ENCODE data around the gene SCAF11.
"Not testable (repeated sequence)": the region's sequence is repeated elsewhere in the genome, so short reads cannot be mapped to it uniquely, and the experiment has no call there.

The SCAF11 gene, protein sequence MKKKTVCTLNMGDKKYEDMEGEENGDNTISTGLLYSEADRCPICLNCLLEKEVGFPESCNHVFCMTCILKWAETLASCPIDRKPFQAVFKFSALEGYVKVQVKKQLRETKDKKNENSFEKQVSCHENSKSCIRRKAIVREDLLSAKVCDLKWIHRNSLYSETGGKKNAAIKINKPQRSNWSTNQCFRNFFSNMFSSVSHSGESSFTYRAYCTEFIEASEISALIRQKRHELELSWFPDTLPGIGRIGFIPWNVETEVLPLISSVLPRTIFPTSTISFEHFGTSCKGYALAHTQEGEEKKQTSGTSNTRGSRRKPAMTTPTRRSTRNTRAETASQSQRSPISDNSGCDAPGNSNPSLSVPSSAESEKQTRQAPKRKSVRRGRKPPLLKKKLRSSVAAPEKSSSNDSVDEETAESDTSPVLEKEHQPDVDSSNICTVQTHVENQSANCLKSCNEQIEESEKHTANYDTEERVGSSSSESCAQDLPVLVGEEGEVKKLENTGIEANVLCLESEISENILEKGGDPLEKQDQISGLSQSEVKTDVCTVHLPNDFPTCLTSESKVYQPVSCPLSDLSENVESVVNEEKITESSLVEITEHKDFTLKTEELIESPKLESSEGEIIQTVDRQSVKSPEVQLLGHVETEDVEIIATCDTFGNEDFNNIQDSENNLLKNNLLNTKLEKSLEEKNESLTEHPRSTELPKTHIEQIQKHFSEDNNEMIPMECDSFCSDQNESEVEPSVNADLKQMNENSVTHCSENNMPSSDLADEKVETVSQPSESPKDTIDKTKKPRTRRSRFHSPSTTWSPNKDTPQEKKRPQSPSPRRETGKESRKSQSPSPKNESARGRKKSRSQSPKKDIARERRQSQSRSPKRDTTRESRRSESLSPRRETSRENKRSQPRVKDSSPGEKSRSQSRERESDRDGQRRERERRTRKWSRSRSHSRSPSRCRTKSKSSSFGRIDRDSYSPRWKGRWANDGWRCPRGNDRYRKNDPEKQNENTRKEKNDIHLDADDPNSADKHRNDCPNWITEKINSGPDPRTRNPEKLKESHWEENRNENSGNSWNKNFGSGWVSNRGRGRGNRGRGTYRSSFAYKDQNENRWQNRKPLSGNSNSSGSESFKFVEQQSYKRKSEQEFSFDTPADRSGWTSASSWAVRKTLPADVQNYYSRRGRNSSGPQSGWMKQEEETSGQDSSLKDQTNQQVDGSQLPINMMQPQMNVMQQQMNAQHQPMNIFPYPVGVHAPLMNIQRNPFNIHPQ (N-terminal part only)
- total RNA-seq: 259 to 313 reads per million in 2 donors

GRCh38 chr12:45990468-45991283 lies at the start of gene SCAF11:
Gene SCAF11, minus strand, starts transcription at chr12:45990574. Its CDS starts 26,407 bp downstream, at chr12:45964167.
- DNase-seq: peak; percentile 100

GRCh38 chr12:46037066-46037465 lies 46.7 kb upstream of the SCAF11 start:
- DNase-seq: not testable (repeated sequence)

DNA sequence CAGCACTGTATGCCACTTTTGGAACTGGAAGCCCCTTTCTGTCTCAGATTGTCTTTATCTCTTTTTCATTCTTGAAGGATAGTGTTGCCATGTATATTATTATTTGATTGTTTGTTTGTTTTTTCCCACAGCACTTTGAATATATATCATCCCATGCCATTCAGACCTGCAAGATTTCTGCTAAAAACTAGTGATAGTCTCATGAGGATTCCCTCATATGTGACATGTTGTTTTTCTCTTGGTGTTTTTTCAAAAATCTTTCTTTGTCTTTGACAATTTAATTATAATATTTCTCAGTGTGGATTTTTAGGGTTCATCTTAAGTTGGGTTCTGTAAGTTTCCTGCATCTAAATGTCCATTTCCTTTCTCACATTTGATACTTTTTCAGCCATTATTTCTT lies 36.8 kb upstream of the SCAF11 start:
- no peak for DNase-seq

GRCh38 chr12:46024099-46024498 lies 33.7 kb upstream of the SCAF11 start:
- no peak for DNase-seq

GRCh38 chr12:46020768-46021167 lies 30.4 kb upstream of the SCAF11 start:
- no peak for DNase-seq

DNA sequence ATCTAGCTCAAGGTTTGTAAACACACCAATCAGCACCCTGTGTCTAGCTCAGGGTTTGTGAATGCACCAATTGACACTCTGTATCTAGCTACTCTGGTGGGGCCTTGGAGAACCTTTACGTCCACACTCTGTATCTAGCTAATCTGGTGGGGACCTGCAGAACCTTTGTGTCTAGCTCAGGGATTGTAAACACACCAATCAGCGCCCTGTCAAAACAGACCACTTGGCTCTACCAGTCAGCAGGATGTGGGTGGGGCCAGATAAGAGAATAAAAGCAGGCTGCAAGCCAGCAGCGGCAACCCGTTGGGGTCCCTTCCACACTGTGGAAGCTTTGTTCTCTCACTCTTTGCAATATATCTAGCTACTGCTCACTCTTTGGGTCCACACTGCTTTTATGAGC lies 28.3 kb upstream of the SCAF11 start:
- DNase-seq: not testable (repeated sequence)

GRCh38 chr12:46017866-46018375 lies 27.5 kb upstream of the SCAF11 start:
- DNase-seq: not testable (repeated sequence)

DNA sequence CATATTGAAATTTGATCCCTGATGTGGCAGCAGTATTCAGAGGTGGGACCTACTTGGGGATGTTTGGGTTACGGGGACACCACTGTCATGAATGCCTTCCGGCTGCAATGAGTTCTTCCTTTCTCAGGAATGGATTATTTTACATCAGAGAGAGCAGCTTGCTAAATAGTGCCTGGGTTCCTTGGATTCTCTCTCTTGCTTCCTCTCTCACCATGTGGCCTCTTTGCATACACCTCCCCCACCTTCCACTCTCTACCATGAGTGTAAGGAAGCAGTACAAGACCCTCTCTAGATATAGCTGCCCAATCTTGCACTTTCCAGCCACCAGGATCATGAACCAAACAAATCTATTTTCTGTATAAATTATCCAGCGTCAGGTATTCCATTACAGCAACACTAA lies 15.4 kb upstream of the SCAF11 start:
- DNase-seq: no peak

- no peak for DNase-seq
These were observed 14.9 kb upstream of the SCAF11 start for GRCh38 chr12:46005151-46005797.

DNA sequence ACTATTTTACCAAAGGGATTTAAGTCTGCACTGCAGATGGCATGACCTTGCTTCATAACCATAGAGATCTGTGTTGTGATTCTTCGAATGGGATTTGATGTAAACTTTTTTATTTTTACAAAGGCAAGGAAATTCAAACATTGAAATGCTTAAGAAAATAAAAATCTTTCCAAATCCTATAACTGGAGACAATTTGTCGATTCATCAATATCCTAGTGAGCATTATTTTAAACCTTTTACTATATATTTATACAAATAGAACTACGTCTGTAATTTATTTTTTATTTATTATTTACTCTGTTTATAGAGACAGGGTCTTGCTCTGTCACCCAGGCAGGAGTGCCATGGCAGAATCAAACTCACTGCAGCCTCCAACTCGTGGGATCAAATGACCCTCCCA lies 14.3 kb upstream of the SCAF11 start:
- DNase-seq: no peak

GRCh38 chr12:46000076-46000475 lies 9.7 kb upstream of the SCAF11 start:
- not testable (repeated sequence) for DNase-seq

DNA sequence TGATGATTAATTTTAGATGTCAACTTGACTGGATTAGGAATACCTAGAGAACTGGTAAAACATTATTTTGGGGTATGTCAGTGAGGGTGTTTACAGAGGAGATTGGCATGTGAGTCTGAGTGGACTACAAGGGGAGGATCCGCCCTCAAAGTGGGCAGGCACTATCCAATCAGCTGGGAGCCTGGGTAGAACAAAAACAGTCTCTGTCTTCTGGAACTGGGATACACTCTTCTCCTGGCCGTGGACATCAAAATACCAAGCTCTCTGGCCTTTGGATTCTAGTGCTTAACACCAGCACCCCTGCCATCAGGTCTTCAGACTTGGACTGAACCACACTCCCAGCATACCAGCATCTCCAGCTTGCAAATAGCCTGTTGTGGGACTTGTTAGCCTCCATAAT lies 4.4 kb upstream of the SCAF11 start:
- no peak for DNase-seq

DNA sequence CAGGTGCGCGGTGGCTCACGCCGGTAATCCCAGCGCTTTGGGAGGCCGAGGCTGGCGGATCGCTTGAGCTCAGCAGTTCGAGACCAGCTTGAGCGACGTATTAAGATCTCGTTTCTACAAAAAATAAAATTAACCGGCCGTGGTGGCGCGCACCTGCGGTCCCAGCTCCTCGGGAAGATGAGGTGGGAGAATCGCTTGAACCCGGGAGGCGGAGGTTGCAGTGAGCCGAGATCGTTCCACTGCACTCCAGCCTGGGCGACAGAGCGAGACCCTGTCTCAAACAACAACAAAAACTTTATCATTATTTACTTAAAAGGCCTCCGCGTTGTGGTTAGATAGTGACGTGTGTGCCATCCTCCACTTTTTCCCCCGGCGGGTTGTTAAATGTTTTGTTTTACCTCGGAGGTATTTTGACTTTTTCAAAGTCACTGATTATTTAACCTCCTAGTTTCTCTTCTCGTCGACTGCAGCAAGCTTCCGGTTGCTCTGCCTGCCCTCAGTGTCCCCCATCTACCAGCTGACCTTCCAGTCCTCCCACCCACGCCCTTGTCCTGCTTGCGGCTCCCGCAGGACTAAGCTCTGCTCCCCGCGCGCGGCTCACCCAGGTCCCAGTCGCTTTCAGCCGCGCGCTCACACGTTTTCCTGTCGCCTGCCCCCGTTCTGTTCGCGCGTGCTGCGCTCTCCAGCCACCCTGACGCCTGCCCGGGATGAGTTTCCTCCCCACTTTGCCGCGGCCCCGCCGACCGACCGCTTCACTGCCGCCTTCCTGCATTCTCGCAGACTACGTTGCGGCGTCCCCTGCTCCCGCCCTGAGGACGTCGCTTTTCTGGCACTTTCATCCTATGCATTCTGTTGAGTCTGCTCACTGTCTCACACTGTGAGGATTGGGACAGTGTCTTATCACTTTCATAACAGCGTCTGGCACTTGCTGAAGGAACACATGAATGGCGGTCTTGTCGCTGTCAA lies 1.2 kb upstream of the SCAF11 start:
- peak; percentile 69 for DNase-seq

GRCh38 chr12:45989721-45990467 lies 480 bp downstream of the SCAF11 start:
- DNase-seq: peak; percentile 41

GRCh38 chr12:45989287-45989686 lies 1.1 kb downstream of the SCAF11 start:
- no peak for DNase-seq

- no peak for DNase-seq
These were observed 2.1 kb downstream of the SCAF11 start for GRCh38 chr12:45988264-45988663.

DNA sequence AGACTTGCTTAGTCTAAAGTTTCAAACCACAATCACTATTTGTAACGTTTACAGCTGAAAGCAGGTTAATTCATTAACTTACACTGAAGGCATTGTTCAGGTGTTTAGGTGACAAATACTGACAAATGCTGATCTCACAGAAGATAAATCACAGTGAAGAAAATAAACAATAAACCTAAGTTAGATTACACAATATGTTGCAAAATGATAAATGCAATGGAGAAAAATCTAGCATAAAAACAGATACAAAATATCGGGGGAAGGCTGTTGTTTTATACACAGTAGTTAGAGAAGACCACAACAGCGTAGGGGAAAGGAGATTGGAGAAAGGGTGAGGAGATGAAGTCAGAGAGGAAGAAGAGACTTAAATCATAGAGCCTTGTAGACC lies 3.0 kb downstream of the SCAF11 start:
- no peak for DNase-seq

DNA sequence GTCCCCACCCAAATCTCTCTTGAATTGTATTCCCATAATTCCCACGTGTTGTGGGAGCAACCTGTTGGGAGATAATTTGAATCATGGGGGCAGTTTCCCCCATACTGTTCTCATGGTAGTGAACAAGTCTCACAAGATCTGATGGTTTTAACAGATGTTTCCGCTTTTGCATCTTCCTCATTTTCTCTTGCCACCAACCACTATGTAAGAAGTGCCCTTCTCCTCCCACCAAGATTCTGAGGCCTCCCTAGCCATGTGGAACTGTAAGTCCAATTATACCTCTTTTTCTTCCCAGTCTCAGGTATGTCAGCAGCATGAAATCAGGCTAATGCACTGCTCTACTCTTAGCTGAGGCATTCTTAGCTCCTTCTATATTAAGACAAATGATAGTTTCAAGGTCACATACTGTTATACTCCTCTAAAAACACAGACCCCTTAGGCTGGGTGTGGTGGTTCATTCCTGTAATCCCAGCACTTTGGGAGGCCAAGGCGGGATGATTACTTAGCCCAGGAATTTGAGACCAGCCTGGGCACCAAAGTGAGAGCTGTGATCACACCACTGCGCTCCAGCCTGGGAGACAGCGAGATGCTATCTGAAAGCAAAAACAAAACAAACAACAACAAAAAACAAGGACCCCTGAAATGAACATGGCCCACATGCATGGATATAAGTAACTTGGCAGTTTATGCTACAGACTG lies 3.6 kb downstream of the SCAF11 start:
- DNase-seq: no peak

Data from T-helper 9 cell (primary cell).